B cell (primary cell): ENCODE measurements around the gene NFIC. TPM values are rescaled to one million over a fixed set of nuclear protein-coding genes. Genes with fewer than 3 reads are reported as not detected.

Experiments used
- ATAC-seq: fragments of 200-7000 bp; cut with Tn5 transposase; one replicate; pipeline ENCODE4 v1.10.0; 2021; ENCODE audit warnings: low read depth, mild to moderate bottlenecking, moderate number of reproducible peaks, moderate library complexity
- CTCF ChIA-PET: fragments of 350-600 bp; sonication (Branson Sonifier 250); formaldehyde crosslinking; loops from one replicate; lab custom pipeline; 2021; ENCODE audit warnings: antibody characterized with exemption, inconsistent platforms; lab: Charles Lee
- POLR2A ChIA-PET: fragments of 350-600 bp; sonication (Branson Sonifier 250); formaldehyde crosslinking; loops from one replicate; lab custom pipeline; 2021; ENCODE audit warnings: antibody characterized with exemption; lab: Charles Lee
- DNase-seq: peaks from one replicate; pipeline ENCODE4 v3.0.0; 2013
- H2AFZ ChIP-seq: 2 replicates; pipeline ENCODE4 v1.6.1; 2012; ENCODE audit warnings: mild to moderate bottlenecking, low read depth, low read length; ENCODE audit not compliant: insufficient read depth, poor library complexity, severe bottlenecking
- H3K27ac ChIP-seq, 2 donors: 1 replicate in 1 of 2; 2 replicates in 1 of 2; pipeline ENCODE4 v1.5.1; 2012 to 2013; ENCODE audit warnings: low read length in 2 of 2, mild to moderate bottlenecking in 2 of 2, moderate library complexity in 1 of 2
- H3K27me3 ChIP-seq, 4 experiments: fragments of 200-600 bp in 1 of 4; sonication (generic) in 1 of 4; replicated peaks in 1 of 4; 1 replicate in 2 of 4; 2 replicates in 2 of 4; pipeline versions ENCODE4 v1.6.1 to v1.7.0; 2013 to 2016; ENCODE audit warnings: low read length in 3 of 4, mild to moderate bottlenecking in 2 of 4, mixed read lengths in 1 of 4, moderate library complexity in 1 of 4; ENCODE audit not compliant: insufficient read depth in 4 of 4, control insufficient read depth in 3 of 4; ENCODE audit errors: control extremely low read depth in 1 of 4
- H3K36me3 ChIP-seq, 2 experiments: replicated peaks in 1 of 2; 1 replicate in 1 of 2; 2 replicates in 1 of 2; pipeline versions ENCODE4 v1.6.1 to v1.7.1; 2013; ENCODE audit warnings: low read length in 1 of 2; ENCODE audit not compliant: insufficient read depth in 2 of 2, control insufficient read depth in 1 of 2; ENCODE audit errors: control extremely low read depth in 1 of 2, extremely low read depth in 1 of 2
- H3K4me1 ChIP-seq, 2 donors: fragments of 200-600 bp in 1 of 2; sonication (generic) in 1 of 2; 1 replicate in 1 of 2; 2 replicates in 1 of 2; pipeline versions ENCODE4 v1.5.1 to v1.6.1; 2013 to 2017; ENCODE audit warnings: low read length in 2 of 2; ENCODE audit not compliant: control insufficient read depth in 2 of 2, insufficient read depth in 2 of 2
- H3K4me2 ChIP-seq: replicated peaks from 2 replicates; pipeline ENCODE3; 2012; ENCODE audit warnings: mild to moderate bottlenecking, low read depth, low read length; ENCODE audit not compliant: poor library complexity, severe bottlenecking
- H3K4me3 ChIP-seq, 5 experiments: fragments of 200-600 bp in 1 of 5; sonication (generic) in 1 of 5; 1 replicate in 3 of 5; 2 replicates in 2 of 5; pipeline versions ENCODE4 v1.5.1 to v1.7.0; 2011 to 2016; ENCODE audit warnings: low read length in 4 of 5, mild to moderate bottlenecking in 4 of 5, low read depth in 2 of 5, control low read depth in 1 of 5, moderate library complexity in 1 of 5; ENCODE audit not compliant: insufficient read depth in 1 of 5; ENCODE audit errors: control extremely low read depth in 1 of 5, extremely low read depth in 1 of 5
- H3K79me2 ChIP-seq: fragments of 200-600 bp; sonication (generic); one replicate; pipeline ENCODE4 v1.6.0; 2016; ENCODE audit warnings: low read length; ENCODE audit not compliant: control insufficient read depth, insufficient read depth
- H3K9ac ChIP-seq: fragments of 200-600 bp; sonication (generic); 2 replicates; pipeline ENCODE4 v1.6.1; 2017; ENCODE audit warnings: mild to moderate bottlenecking, low read length, moderate library complexity
- H3K9me3 ChIP-seq, 3 donors: one replicate each; pipeline versions ENCODE4 v1.6.1 to v1.7.1; 2013; ENCODE audit warnings: low read length in 2 of 3; ENCODE audit not compliant: control insufficient read depth in 2 of 3, insufficient read depth in 1 of 3; ENCODE audit errors: control extremely low read depth in 1 of 3
- H4K20me1 ChIP-seq: 2 replicates; pipeline ENCODE4 v1.6.0; 2012; ENCODE audit warnings: mild to moderate bottlenecking, low read length; ENCODE audit not compliant: insufficient read depth, control insufficient read depth, poor library complexity, severe bottlenecking
- H3K27ac Mint-ChIP-seq: one replicate; pipeline ENCODE4 v1.8.0; 2021; ENCODE audit warnings: mixed read lengths
- H3K27me3 Mint-ChIP-seq: one replicate; pipeline ENCODE4 v1.8.0; 2021; ENCODE audit warnings: mixed read lengths
- H3K4me1 Mint-ChIP-seq: one replicate; pipeline ENCODE4 v1.8.0; 2021; ENCODE audit warnings: mixed read lengths
- H3K4me3 Mint-ChIP-seq: one replicate; pipeline ENCODE4 v1.8.0; 2021; ENCODE audit warnings: mixed read lengths
- H3K9me3 Mint-ChIP-seq: one replicate; pipeline ENCODE4 v1.8.0; 2022; ENCODE audit warnings: mixed read lengths; ENCODE audit not compliant: insufficient read depth
- CTCF ChIP-seq: fragments of 200-600 bp; IDR thresholded peaks from one replicate; pipeline ENCODE4 v1.8.0; 2022; ENCODE audit warnings: antibody characterized with exemption, mild to moderate bottlenecking
- EZH2 ChIP-seq: IDR thresholded peaks from 2 replicates; pipeline ENCODE4 v1.6.1; 2012; ENCODE audit warnings: borderline replicate concordance, low read depth, mild to moderate bottlenecking, moderate library complexity, low read length; ENCODE audit not compliant: insufficient read depth, poor library complexity, severe bottlenecking
- WGBS: methylation state at CpG from one replicate; pipeline ENCODE4 v1.1.5; 2013; ENCODE audit warnings: missing lambda C conversion rate; ENCODE audit not compliant: insufficient coverage; 5-methylcytosine and 5-hydroxymethylcytosine counted together
- intact Hi-C: fragments of 100-400 bp; cut with micrococcal nuclease; formaldehyde crosslinking; loops from one replicate; pipeline ENCODE4 v1.10.0; 2022
- polyA plus RNA-seq: library from polyadenylated mRNA; depleted of rRNA; stranded (reverse); fragments of >200 nt; gene quantifications from 2 replicates; pipeline ENCODE4 v1.2.3, GENCODE V29; 2012
- total RNA-seq, 2 donors: library from RNA; stranded (reverse); fragments of 120-200 nt in 1 of 2; gene quantifications; 1 replicate in 1 of 2; 2 replicates in 1 of 2; pipeline versions ENCODE4 v1.2.3 to v1.2.4, GENCODE V29; 2013 to 2022

Gene NFIC
- total and polyA plus RNA-seq, 2 donors (not counting 1 experiment from before 2014, with no cell fraction given), result 3.8 to 23.6 TPM

- Histone ChIP-seq H3K4me3 (no peak overlapping the region), H3K9me3 (peaks cover 0 to 4% (median 0%) of the 10 kb centered on the region in 3 donors), H3K36me3 (no peaks in the 10 kb centered on the region), H3K4me1 (peaks cover 5 to 8% of the 10 kb centered on the region in 2 donors), H3K27me3 (peaks cover 0 to 29% (median 6%) of the 10 kb centered on the region in 4 experiments), H3K79me2 (no peaks in the 10 kb centered on the region), H3K9ac (no peak overlapping the region), H4K20me1 (no peaks in the 10 kb centered on the region), H3K27ac (no peak overlapping the region), H2AFZ (no peak overlapping the region), H3K4me2 (no peak overlapping the region)
- H3K4me1 Mint-ChIP-seq, result peaks cover 4% of the 10 kb centered on the region
- H3K4me3 Mint-ChIP-seq, result no peak overlapping the region
- intact Hi-C loops, result no loop called here
- no peaks in the 10 kb centered on the region for H3K9me3 Mint-ChIP-seq
- ChIA-PET POLR2A (no interaction called here), CTCF (interaction anchor here (1.0 to 2.9 kb wide), 3 partner anchors 30 to 94 kb away, joined by 5 to 8 read pairs (median 7); no protein-coding TSS in a partner anchor)
- DNase-seq, result no peak
- H3K27ac Mint-ChIP-seq, result no peak overlapping the region
- no peak for ATAC-seq
- TF ChIP-seq CTCF (no peak), EZH2 (no peak)
- H3K27me3 Mint-ChIP-seq, result peaks cover 10% of the 10 kb centered on the region
- 92% methylated on average over 12 of the region's 15 CpGs for WGBS
Measured at GRCh38 chr19:3335431-3336350, 30.7 kb upstream of the NFIC start.

DNA sequence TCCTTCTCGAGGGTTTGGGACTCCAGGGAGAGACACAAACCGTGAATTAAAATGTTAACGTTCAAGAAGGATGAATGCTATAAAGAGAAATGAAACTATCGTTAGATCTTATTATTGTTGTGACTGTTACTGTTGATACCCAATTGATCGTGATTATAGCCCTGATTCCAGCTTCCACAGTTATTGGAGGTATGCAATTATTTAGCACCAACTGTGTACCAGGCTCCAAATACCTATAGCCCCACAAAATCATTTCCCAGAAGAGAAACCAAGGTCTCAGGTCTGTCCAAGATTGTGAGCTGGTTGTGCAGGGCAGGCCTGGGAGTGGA lies 30.1 kb upstream of the NFIC start:
- Histone ChIP-seq H3K9me3 (peaks cover 0 to 4% (median 0%) of the 10 kb centered on the region in 3 donors), H3K27ac (no peak overlapping the region), H3K9ac (no peak overlapping the region), H2AFZ (no peak overlapping the region), H3K4me1 (peaks cover 5 to 8% of the 10 kb centered on the region in 2 donors), H4K20me1 (no peaks in the 10 kb centered on the region), H3K27me3 (peaks cover 0 to 29% (median 6%) of the 10 kb centered on the region in 4 experiments), H3K4me3 (no peak overlapping the region), H3K4me2 (no peak overlapping the region), H3K36me3 (no peaks in the 10 kb centered on the region), H3K79me2 (no peaks in the 10 kb centered on the region)
- TF ChIP-seq CTCF (no peak), EZH2 (no peak)
- Mint-ChIP-seq H3K27ac (no peak overlapping the region), H3K4me1 (peaks cover 4% of the 10 kb centered on the region), H3K4me3 (no peak overlapping the region), H3K27me3 (peaks cover 10% of the 10 kb centered on the region), H3K9me3 (no peaks in the 10 kb centered on the region)
- ATAC-seq, result no peak
- CTCF ChIA-PET, result interaction anchor here (1.0 to 1.5 kb wide), 2 partner anchors 31 to 93 kb away, joined by 5 to 7 read pairs; no protein-coding TSS in a partner anchor
- no peak for DNase-seq
- intact Hi-C loops, result no loop called here
- 70% methylated on average over 4 of the region's 5 CpGs for WGBS
- POLR2A ChIA-PET, result no interaction called here
